Epithelial cell of proximal tubule (primary cell): ENCODE measurements around the gene NENF. TPM values are rescaled to one million over a fixed set of nuclear protein-coding genes. Genes with fewer than 3 reads are reported as not detected.

Source experiments
- DNase-seq: peaks from one replicate; pipeline ENCODE4 v3.0.0-alpha.2; 2011; ENCODE audit warnings: low read depth
- H3K4me3 ChIP-seq: 2 replicates; pipeline ENCODE4 v1.5.1; 2011; ENCODE audit warnings: low read depth, mild to moderate bottlenecking, low read length
- CTCF ChIP-seq: conservative IDR thresholded peaks from 2 replicates; pipeline ENCODE4 v1.5.1; 2012; ENCODE audit warnings: low read depth, mild to moderate bottlenecking, low read length
- total RNA-seq: library from RNA; depleted of rRNA; stranded (reverse); fragments of >200 nt; gene quantifications from 2 replicates; pipeline ENCODE4 v1.2.3, GENCODE V29; 2015

The NENF gene
- total RNA-seq, 1 donor from 2014 or later, result 115 TPM

- H3K4me3 ChIP-seq, result no peak overlapping the region
- no peak for DNase-seq
- TF ChIP-seq CTCF, result no peak
These were observed 13.6 kb downstream of the NENF start for GRCh38 chr1:212446333-212446732.

GRCh38 chr1:212447478-212447877 lies 14.8 kb downstream of the NENF start:
- no peak for TF ChIP-seq CTCF
- H3K4me3 ChIP-seq, result no peak overlapping the region
- DNase-seq, result no peak

- H3K4me3 ChIP-seq, result no peak overlapping the region
- DNase-seq, result no peak
- TF ChIP-seq CTCF, result no peak
These were observed 17.7 kb downstream of the NENF start for GRCh38 chr1:212450331-212450881.

- no peak for TF ChIP-seq CTCF
- DNase-seq, result no peak
- H3K4me3 ChIP-seq, result no peak overlapping the region
These were observed 18.9 kb downstream of the NENF start for GRCh38 chr1:212451416-212452322.

- no peak for TF ChIP-seq CTCF
- DNase-seq, result no peak
- H3K4me3 ChIP-seq, result no peak overlapping the region
These were observed 19.8 kb downstream of the NENF start for GRCh38 chr1:212452323-212453155.

- TF ChIP-seq CTCF, result no peak
- no peak overlapping the region for H3K4me3 ChIP-seq
- DNase-seq, result no peak
These were observed 20.6 kb downstream of the NENF start for GRCh38 chr1:212453156-212453857.
